ENCODE measurements around the gene SORCS1.

GRCh38 chr10:106897719-106898118 lies 266.8 kb downstream of the SORCS1 start:
- no peak for TF ChIP-seq CTCF (IDR thresholded peaks at IDR 0.05; ENCODE audit: low read length)
- no peak for TF ChIP-seq EZH2 (optimal IDR thresholded peaks at IDR 0.05; ENCODE audit: low read depth, low read length)
- no peak for TF ChIP-seq EZH2phosphoT487 (IDR thresholded peaks at IDR 0.05; ENCODE audit: low read length)
